Mesendoderm (in vitro differentiated cells): Measurements from ENCODE around the gene CDH2.
A peak's percentile ranks its signal among the peaks of the same experiment; 100 is the strongest.

Source experiments
- DNase-seq: peaks from one replicate; pipeline ENCODE4 v3.0.0; 2013
- H2AK5ac ChIP-seq: 2 replicates; pipeline ENCODE4 v1.6.1; 2013; ENCODE audit warnings: low read length, inconsistent platforms
- H2BK120ac ChIP-seq: 2 replicates; pipeline ENCODE4 v1.6.1; 2013; ENCODE audit warnings: low read depth, mild to moderate bottlenecking, low read length, moderate library complexity, mixed read lengths
- H2BK15ac ChIP-seq: replicated peaks from 2 replicates; pipeline ENCODE4 v1.6.1; 2013; ENCODE audit warnings: low read depth, mild to moderate bottlenecking, moderate library complexity
- H2BK5ac ChIP-seq: 2 replicates; pipeline ENCODE4 v1.6.1; 2013; ENCODE audit warnings: low read length, inconsistent platforms
- H3K18ac ChIP-seq: 2 replicates; pipeline ENCODE4 v1.6.1; 2013; ENCODE audit warnings: mild to moderate bottlenecking, low read length, mixed read lengths
- H3K23ac ChIP-seq: one replicate; pipeline ENCODE4 v1.6.1; 2013; ENCODE audit warnings: low read length
- H3K27ac ChIP-seq: 2 replicates; pipeline ENCODE4 v1.5.1; 2013; ENCODE audit warnings: low read depth, mild to moderate bottlenecking, inconsistent platforms, low read length, moderate library complexity
- H3K27me3 ChIP-seq: 2 replicates; pipeline ENCODE4 v1.6.1; 2013; ENCODE audit warnings: low read length, control low read depth, mild to moderate bottlenecking, inconsistent platforms; ENCODE audit not compliant: insufficient read depth, poor library complexity
- H3K36me3 ChIP-seq: 2 replicates; pipeline ENCODE4 v1.6.1; 2013; ENCODE audit warnings: low read length, inconsistent platforms; ENCODE audit not compliant: control insufficient read depth, insufficient read depth
- H3K4ac ChIP-seq: one replicate; pipeline ENCODE4 v1.6.1; 2013; ENCODE audit warnings: low read depth, mild to moderate bottlenecking, low read length, moderate library complexity
- H3K4me1 ChIP-seq: 2 replicates; pipeline ENCODE4 v1.6.1; 2013; ENCODE audit warnings: low read depth, low read length, inconsistent platforms; ENCODE audit not compliant: control insufficient read depth
- H3K4me2 ChIP-seq: 2 replicates; pipeline ENCODE4 v1.6.1; 2013; ENCODE audit warnings: low read length
- H3K4me3 ChIP-seq: 2 replicates; pipeline ENCODE4 v1.5.1; 2013; ENCODE audit warnings: mild to moderate bottlenecking, low read length
- H3K56ac ChIP-seq: one replicate; pipeline ENCODE4 v1.6.1; 2013; ENCODE audit warnings: low read length
- H3K79me1 ChIP-seq: 2 replicates; pipeline ENCODE4 v1.6.1; 2013; ENCODE audit warnings: low read length, inconsistent platforms
- H3K79me2 ChIP-seq: 2 replicates; pipeline ENCODE4 v1.6.1; 2013; ENCODE audit warnings: mild to moderate bottlenecking, low read length; ENCODE audit not compliant: control insufficient read depth, insufficient read depth
- H3K9ac ChIP-seq: 2 replicates; pipeline ENCODE4 v1.6.1; 2013; ENCODE audit warnings: low read length, inconsistent platforms
- H4K5ac ChIP-seq: one replicate; pipeline ENCODE4 v1.6.1; 2013; ENCODE audit warnings: low read length
- H4K8ac ChIP-seq: one replicate; pipeline ENCODE4 v1.6.1; 2013; ENCODE audit warnings: low read depth, mild to moderate bottlenecking, control low read depth, low read length, moderate library complexity
- WGBS: extraction: QIAGEN DNeasy Blood & Tissue Kit; methylation state at CpG from one replicate; pipeline ENCODE4 v1.1.7; 2013; ENCODE audit warnings: low lambda C conversion rate, missing lambda C conversion rate; ENCODE audit not compliant: insufficient coverage; ENCODE audit errors: extremely low coverage; 5-methylcytosine and 5-hydroxymethylcytosine counted together

CDH2 gene

GRCh38 chr18:28088477-28088876 lies 88.5 kb downstream of the CDH2 start:
- no peak overlapping the region for H3K18ac ChIP-seq
- H3K4me3 ChIP-seq: no peak overlapping the region
- no peak overlapping the region for H3K23ac ChIP-seq
- no peaks in the 10 kb centered on the region for H3K27me3 ChIP-seq
- H3K56ac ChIP-seq: no peak overlapping the region
- no peak overlapping the region for H3K27ac ChIP-seq
- no CpG with 5 or more reads among the region's 3 CpGs for WGBS
- DNase-seq: peak; percentile 74
- no peaks in the 10 kb centered on the region for H3K36me3 ChIP-seq
- no peak overlapping the region for H3K4ac ChIP-seq
- H3K4me2 ChIP-seq: no peak overlapping the region
- no peak overlapping the region for H4K5ac ChIP-seq
- no peak overlapping the region for H2BK5ac ChIP-seq
- H4K8ac ChIP-seq: no peak overlapping the region
- H2BK15ac ChIP-seq: no peak overlapping the region
- H3K4me1 ChIP-seq: peaks cover 22% of the 10 kb centered on the region
- H2AK5ac ChIP-seq: no peak overlapping the region
- H3K9ac ChIP-seq: no peak overlapping the region
- H3K79me2 ChIP-seq: peaks cover 15% of the 10 kb centered on the region
- no peak overlapping the region for H2BK120ac ChIP-seq
- H3K79me1 ChIP-seq: peaks cover 15% of the 10 kb centered on the region

GRCh38 chr18:28086670-28087552 lies 90.0 kb downstream of the CDH2 start:
- Histone ChIP-seq H3K79me2 (peaks cover 13% of the 10 kb centered on the region), H4K5ac (no peak overlapping the region), H2BK15ac (no peak overlapping the region), H3K27me3 (no peaks in the 10 kb centered on the region), H3K4me2 (no peak overlapping the region), H3K4ac (peak overlapping the region; percentile 9), H3K4me1 (peaks cover 22% of the 10 kb centered on the region), H3K18ac (peak overlapping the region; percentile 23), H3K36me3 (no peaks in the 10 kb centered on the region), H3K4me3 (no peak overlapping the region), H2AK5ac (no peak overlapping the region), H4K8ac (no peak overlapping the region), H2BK120ac (peak overlapping the region; percentile 61), H3K56ac (peak overlapping the region; percentile 25), H3K27ac (peak overlapping the region; percentile 59), H3K23ac (no peak overlapping the region), H2BK5ac (peak overlapping the region; percentile 27), H3K79me1 (peaks cover 13% of the 10 kb centered on the region), H3K9ac (no peak overlapping the region)
- WGBS: no CpG with 5 or more reads among the region's 9 CpGs
- DNase-seq: no peak

GRCh38 chr18:28081516-28081915 lies 95.4 kb downstream of the CDH2 start:
- WGBS: no CpG with 5 or more reads among the region's 2 CpGs
- no peak overlapping the region for H3K4me3 ChIP-seq
- no peak for DNase-seq

DNA sequence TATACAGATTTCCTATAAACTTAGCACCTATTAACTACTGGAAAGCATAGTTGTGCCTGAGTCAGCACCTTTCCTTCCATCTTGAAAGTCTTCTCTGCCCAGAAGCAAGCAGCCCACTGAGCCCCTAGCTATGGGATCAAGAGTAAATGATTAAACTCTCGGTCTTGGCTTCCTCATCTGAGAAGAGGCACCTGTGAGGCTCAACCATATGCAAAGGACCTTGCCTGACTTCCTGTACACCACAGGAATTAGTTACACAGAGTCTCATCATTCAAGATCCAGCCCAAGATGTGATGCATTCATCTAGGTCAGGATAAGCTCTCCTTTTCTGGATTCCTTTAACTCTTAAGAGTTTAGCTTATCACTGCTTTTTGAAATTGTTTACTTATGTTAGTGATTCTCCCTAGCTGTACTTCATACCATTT lies 96.0 kb downstream of the CDH2 start:
- no peak overlapping the region for H3K27ac ChIP-seq
- no peak overlapping the region for H3K4me2 ChIP-seq
- peak overlapping the region; percentile 20 for H3K18ac ChIP-seq
- peaks cover 15% of the 10 kb centered on the region for H3K79me2 ChIP-seq
- DNase-seq: peak; percentile 55
- H2AK5ac ChIP-seq: no peak overlapping the region
- no peak overlapping the region for H3K4me3 ChIP-seq
- H3K4me1 ChIP-seq: peaks cover 23% of the 10 kb centered on the region
- H3K23ac ChIP-seq: no peak overlapping the region
- WGBS: no CpG with 5 or more reads among the region's 1 CpG
- no peak overlapping the region for H4K8ac ChIP-seq
- no peak overlapping the region for H2BK120ac ChIP-seq
- H3K4ac ChIP-seq: peak overlapping the region; percentile 37
- H3K9ac ChIP-seq: no peak overlapping the region
- H4K5ac ChIP-seq: no peak overlapping the region
- no peak overlapping the region for H2BK5ac ChIP-seq
- H3K56ac ChIP-seq: no peak overlapping the region
- H3K36me3 ChIP-seq: no peaks in the 10 kb centered on the region
- no peaks in the 10 kb centered on the region for H3K27me3 ChIP-seq
- H3K79me1 ChIP-seq: peaks cover 12% of the 10 kb centered on the region
- H2BK15ac ChIP-seq: no peak overlapping the region

More at GRCh38 chr18:28081516-28081915, 95.4 kb downstream of the CDH2 start:
- Histone ChIP-seq H4K8ac (no peak overlapping the region), H2BK15ac (no peak overlapping the region), H4K5ac (no peak overlapping the region), H3K23ac (no peak overlapping the region), H3K79me1 (peaks cover 12% of the 10 kb centered on the region), H2AK5ac (no peak overlapping the region), H3K56ac (no peak overlapping the region), H3K9ac (no peak overlapping the region), H3K4ac (no peak overlapping the region), H3K4me2 (no peak overlapping the region), H3K79me2 (peaks cover 15% of the 10 kb centered on the region), H3K18ac (no peak overlapping the region), H3K27me3 (no peaks in the 10 kb centered on the region), H2BK120ac (no peak overlapping the region), H3K4me1 (peaks cover 23% of the 10 kb centered on the region), H2BK5ac (no peak overlapping the region), H3K36me3 (no peaks in the 10 kb centered on the region), H3K27ac (no peak overlapping the region)

DNA sequence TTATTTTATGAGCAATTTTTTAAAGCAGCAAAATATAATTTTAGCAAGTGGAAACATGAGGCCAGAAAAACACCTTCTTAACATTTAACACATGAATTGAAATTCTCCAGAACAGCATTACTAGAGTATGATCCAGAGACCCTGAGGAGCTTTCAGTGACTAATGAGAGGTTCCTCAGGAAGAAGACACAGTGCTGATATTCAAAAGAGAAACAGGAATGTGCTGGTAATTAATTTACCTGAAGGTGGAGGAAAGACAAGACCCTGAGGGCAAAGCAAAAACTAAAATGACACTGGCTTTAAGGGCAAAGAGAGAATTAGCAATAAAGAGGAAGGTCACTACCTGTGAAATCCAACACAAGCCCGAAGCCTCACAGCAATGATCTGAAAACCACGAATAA lies 97.0 kb downstream of the CDH2 start:
- Histone ChIP-seq H4K8ac (no peak overlapping the region), H3K4me3 (no peak overlapping the region), H2BK5ac (no peak overlapping the region), H3K79me1 (peaks cover 5% of the 10 kb centered on the region), H3K4ac (no peak overlapping the region), H3K27ac (peak overlapping the region; percentile 22), H3K4me1 (peaks cover 21% of the 10 kb centered on the region), H3K9ac (no peak overlapping the region), H3K18ac (peak overlapping the region; percentile 84), H2AK5ac (no peak overlapping the region), H4K5ac (no peak overlapping the region), H3K56ac (peak overlapping the region; percentile 18), H3K79me2 (peaks cover 7% of the 10 kb centered on the region), H3K4me2 (no peak overlapping the region), H2BK120ac (no peak overlapping the region), H3K23ac (no peak overlapping the region), H3K27me3 (no peaks in the 10 kb centered on the region), H2BK15ac (no peak overlapping the region), H3K36me3 (no peaks in the 10 kb centered on the region)
- peak; percentile 63 for DNase-seq
- no CpG with 5 or more reads among the region's 2 CpGs for WGBS
